ENCODE measurements around the gene SPDYE4.

DNA sequence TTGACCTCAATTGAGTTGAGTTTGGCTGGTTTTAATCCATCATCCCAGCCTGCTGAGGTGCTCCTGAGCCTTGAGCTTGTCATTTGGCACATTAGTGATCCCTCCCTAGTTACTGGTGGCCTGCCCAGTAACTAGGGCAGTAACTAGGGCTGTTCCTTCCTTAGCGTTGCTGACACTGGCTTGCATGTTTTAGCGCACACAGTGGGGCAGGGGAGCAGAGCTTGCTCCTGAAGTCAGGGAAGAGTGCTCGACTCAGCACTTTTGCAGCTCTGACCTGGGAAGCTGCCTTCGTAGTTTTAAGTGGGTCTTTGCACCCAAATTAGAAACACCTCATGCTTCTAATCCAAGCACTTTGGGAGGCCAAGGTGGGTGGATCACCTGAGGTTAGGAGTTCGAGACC lies 29.4 kb downstream of the SPDYE4 start:
- TF ChIP-seq POLR2AphosphoS5 (IDR thresholded peaks at IDR 0.05; ENCODE audit: borderline replicate concordance, low read depth, low read length), result no peak
- no peak for TF ChIP-seq EZH2 (IDR thresholded peaks at IDR 0.05)
- no peak for TF ChIP-seq FOXP2 (optimal IDR thresholded peaks at IDR 0.05; ENCODE audit: control extremely low read depth, extremely low read length, insufficient read depth)
